Kidney epithelial cell (primary cell): ENCODE results near the gene FSCN2. TPM values are rescaled to one million over a fixed set of nuclear protein-coding genes. Genes with fewer than 3 reads are reported as not detected.

Experiments
- DNase-seq: peaks from one replicate; pipeline ENCODE4 v3.0.0-alpha.2; 2010; ENCODE audit warnings: low read depth
- H3K27me3 ChIP-seq: 2 replicates; pipeline ENCODE4 v1.6.0; 2011; ENCODE audit warnings: low read length; ENCODE audit not compliant: control insufficient read depth, insufficient read depth
- H3K36me3 ChIP-seq: 2 replicates; pipeline ENCODE4 v1.5.1; 2011; ENCODE audit warnings: low read length; ENCODE audit not compliant: control insufficient read depth, insufficient read depth
- H3K4me3 ChIP-seq: 2 replicates; pipeline ENCODE4 v1.5.1; 2011; ENCODE audit warnings: low read depth, mild to moderate bottlenecking, control low read depth, low read length
- total RNA-seq: library from RNA; depleted of rRNA; stranded (reverse); fragments of >200 nt; gene quantifications from 2 replicates; pipeline ENCODE4 v1.2.3, GENCODE V29; 2015
- TF ChIP-seq, protein P1 (sequence below): IDR thresholded peaks from 2 replicates; pipeline ENCODE4 v1.5.1; 2011; ENCODE audit warnings: mild to moderate bottlenecking, moderate library complexity, low read length, control low read depth, inconsistent platforms; ENCODE audit not compliant: insufficient read depth, poor library complexity, severe bottlenecking

The FSCN2 gene
- total RNA-seq, 1 donor from 2014 or later: 0.29 TPM

DNA sequence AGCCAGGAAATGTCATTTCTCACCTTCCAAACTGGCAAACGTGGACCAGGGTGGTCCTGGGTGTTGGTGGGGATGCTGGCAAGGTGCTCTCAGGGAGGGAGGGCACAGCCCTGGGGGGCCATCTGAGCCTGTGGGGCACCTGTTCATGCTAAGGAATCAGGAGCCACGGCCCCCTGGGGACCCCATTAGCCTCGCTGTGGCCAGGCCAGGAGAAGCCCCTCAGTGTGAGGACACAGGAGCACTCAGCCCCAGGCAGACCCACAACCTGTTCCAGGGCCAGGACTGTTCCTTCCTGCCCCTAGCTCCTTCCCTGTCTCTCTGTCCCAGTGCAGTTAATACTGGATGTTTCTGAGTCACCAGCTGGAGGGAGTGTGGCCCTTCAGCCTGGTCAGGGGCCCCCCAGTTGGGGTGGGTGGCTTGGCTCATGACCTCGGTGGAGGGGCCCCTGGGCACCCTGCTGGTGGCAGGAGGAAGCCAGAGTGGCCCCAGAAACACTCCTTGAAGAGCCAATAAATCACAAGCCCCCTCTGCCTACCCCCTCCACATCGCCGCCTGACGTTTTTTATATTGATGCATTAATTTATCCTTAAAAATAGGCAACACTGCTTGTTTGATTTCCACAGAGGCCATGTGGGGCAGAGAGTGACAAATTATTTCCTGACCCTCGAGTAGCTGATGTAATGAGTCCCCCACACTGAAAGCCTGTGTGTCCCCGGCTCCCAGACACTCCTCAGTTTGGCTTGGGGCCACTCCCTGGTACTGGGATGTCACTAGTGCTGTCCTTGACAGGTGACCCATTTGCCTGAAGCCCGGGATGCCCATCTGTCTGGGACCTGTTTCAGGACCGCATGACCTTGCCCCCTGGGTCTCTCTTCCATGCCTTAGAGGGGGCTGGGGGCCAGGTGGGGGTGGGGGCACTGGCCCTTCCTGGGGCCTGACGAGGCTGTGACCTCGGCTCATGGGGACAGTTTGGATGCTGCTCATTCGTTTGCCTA is 37.9 kb upstream of the FSCN2 start:
- Histone ChIP-seq H3K36me3 (no peaks in the 10 kb centered on the region), H3K27me3 (peaks cover 21% of the 10 kb centered on the region), H3K4me3 (no peak overlapping the region)
- DNase-seq: no peak
- TF ChIP-seq, protein P1, sequence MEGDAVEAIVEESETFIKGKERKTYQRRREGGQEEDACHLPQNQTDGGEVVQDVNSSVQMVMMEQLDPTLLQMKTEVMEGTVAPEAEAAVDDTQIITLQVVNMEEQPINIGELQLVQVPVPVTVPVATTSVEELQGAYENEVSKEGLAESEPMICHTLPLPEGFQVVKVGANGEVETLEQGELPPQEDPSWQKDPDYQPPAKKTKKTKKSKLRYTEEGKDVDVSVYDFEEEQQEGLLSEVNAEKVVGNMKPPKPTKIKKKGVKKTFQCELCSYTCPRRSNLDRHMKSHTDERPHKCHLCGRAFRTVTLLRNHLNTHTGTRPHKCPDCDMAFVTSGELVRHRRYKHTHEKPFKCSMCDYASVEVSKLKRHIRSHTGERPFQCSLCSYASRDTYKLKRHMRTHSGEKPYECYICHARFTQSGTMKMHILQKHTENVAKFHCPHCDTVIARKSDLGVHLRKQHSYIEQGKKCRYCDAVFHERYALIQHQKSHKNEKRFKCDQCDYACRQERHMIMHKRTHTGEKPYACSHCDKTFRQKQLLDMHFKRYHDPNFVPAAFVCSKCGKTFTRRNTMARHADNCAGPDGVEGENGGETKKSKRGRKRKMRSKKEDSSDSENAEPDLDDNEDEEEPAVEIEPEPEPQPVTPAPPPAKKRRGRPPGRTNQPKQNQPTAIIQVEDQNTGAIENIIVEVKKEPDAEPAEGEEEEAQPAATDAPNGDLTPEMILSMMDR: no peak

DNA sequence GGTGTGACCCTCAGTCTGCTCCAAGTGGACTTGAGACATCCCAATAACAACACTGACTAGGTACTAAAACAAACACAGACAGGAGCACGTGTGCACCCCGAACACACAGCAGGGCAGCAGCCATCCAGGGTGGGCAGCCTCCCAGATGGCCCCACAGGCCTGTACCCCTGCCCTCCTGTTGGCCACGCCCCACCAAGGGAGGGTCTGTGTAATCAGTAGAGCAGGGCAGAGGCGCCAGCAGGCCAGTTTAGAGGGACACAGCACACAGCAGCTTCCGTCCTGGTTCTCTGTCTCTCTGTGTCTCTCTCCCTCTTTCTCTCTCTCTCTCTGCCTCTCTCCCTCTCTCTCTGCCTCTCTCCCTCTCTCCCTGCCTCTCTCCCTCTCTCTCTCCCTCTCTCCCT is 37.0 kb upstream of the FSCN2 start:
- no peaks in the 10 kb centered on the region for H3K36me3 ChIP-seq
- TF ChIP-seq, protein P1: no peak
- no peak for DNase-seq
- H3K27me3 ChIP-seq: peaks cover 23% of the 10 kb centered on the region
- H3K4me3 ChIP-seq: no peak overlapping the region

DNA sequence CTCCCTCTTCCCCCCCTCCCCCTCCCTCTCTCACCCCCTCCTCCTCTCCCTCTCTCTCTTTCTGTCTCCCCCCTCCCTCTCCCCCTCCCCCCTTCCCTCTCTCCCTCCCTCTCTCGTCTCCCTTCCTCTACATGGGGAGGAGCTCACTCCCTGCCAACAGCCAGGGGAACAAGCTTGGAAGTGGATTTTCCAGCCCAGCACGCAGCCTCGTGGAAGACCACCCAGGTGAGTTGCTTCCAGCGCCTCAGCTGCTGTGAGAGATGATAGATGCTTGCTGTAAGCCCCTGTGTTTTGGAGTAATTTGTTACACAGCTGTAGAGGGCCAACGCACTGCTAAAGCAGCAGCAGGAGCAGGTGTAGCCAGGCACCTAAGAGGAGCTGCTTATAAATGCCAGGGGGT is 36.4 kb upstream of the FSCN2 start:
- DNase-seq: no peak
- TF ChIP-seq, protein P1: no peak
- peaks cover 23% of the 10 kb centered on the region for H3K27me3 ChIP-seq

DNA sequence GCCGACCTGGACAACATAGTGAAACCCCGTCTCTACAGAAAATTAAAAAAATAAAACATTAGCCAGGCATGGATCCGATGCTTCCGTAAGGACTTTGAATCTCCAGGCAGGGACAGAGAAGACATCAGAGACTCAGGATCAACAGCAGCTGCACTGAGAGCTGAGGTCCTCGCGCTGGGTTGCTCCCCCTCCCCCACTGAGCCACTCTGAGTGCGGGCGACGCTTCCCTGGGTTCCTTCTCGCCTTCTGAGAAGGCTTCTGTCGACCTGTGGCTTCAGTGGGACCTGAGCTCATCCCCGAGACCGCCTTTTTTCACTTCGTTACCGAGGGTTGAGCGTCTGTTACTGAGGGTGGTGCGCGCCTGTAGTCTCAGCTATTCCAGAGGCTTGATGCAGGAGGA is 36.0 kb upstream of the FSCN2 start:
- H3K4me3 ChIP-seq: no peak overlapping the region
- DNase-seq: no peak
- TF ChIP-seq, protein P1: no peak
- H3K36me3 ChIP-seq: no peaks in the 10 kb centered on the region
- H3K27me3 ChIP-seq: peaks cover 23% of the 10 kb centered on the region

More for the DNA sequence above, 36.4 kb upstream of the FSCN2 start:
- H3K4me3 ChIP-seq: no peak overlapping the region
- no peaks in the 10 kb centered on the region for H3K36me3 ChIP-seq

DNA sequence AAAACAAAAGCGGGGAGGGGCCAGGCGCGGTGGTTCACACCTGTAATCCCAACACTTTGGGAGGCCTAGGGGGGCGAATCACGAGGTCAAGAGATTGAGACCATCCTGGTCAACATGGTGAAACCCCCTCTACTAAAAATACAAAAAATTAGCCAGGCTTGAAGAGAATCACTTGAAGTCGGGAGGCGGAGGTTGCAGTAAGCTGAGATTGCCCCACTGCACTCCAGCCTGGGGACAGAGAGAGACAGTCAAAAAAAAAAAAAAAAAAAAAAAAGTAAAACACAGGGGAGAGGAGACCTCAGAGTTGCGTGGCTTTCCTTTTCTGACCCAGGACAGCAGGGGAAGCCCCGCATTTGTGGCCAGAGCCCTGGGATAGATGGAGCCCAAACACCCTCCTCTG is 35.5 kb upstream of the FSCN2 start:
- Histone ChIP-seq H3K27me3 (peaks cover 23% of the 10 kb centered on the region), H3K4me3 (no peak overlapping the region), H3K36me3 (no peaks in the 10 kb centered on the region)
- TF ChIP-seq, protein P1: no peak
- no peak for DNase-seq
